K562 (cell line): Measurements from ENCODE around the gene TCFL5. TPM values are rescaled to one million over a fixed set of nuclear protein-coding genes. Genes with fewer than 3 reads are reported as not detected.

Experiments
- ARID2 ChIP-seq: fragments of 450-650 bp; IDR thresholded peaks from 2 replicates; pipeline ENCODE4 v1.6.1; 2017; ENCODE audit warnings: antibody characterized with exemption, mild to moderate bottlenecking
- CBX3 ChIP-seq, 2 experiments: IDR thresholded peaks; 1 replicate in 1 of 2; 2 replicates in 1 of 2; pipeline ENCODE4 v1.6.1; 2012; ENCODE audit warnings: inconsistent platforms in 2 of 2, low read length in 2 of 2, borderline replicate concordance in 1 of 2, control low read depth in 1 of 2
- DMBX1 ChIP-seq: fragments of 250-450 bp; sonication (Bioruptor Pico); IDR thresholded peaks from 2 replicates; pipeline ENCODE4 v1.8.0; 2022; ENCODE audit warnings: inconsistent platforms, mild to moderate bottlenecking, moderate library complexity, borderline replicate concordance
- SMARCA5 ChIP-seq: fragments of 450-650 bp; IDR thresholded peaks from 2 replicates; pipeline ENCODE4 v1.6.1; 2016
- SMARCB1 ChIP-seq: IDR thresholded peaks from 2 replicates; pipeline ENCODE4 v1.6.1; 2011; ENCODE audit warnings: improper control_type of control experiment, low read depth; ENCODE audit not compliant: insufficient read length
- ZNF407 ChIP-seq: fragments of 450-650 bp; IDR thresholded peaks from 2 replicates; pipeline ENCODE4 v1.6.1; 2016; ENCODE audit warnings: low read depth
- polyA plus RNA-seq, 8 experiments: library from polyadenylated mRNA; depleted of rRNA in 4 of 8; stranded (reverse) in 5 of 8; unstranded in 3 of 8; fragments of >200 nt; fragmentation: Nextera tagmentation in 2 of 8; fragmentation: Illumina TruSeq in 1 of 8; extraction: Ambion mirVana in 2 of 8; extraction: Trizol in 1 of 8; gene quantifications; 2 replicates each; pipeline versions ENCODE4 v1.2.1 to v1.2.3, GENCODE V29; 2011 to 2014; ENCODE audit warnings: inconsistent platforms in 1 of 8, missing spikeins in 1 of 8
- total RNA-seq, 7 experiments: library from RNA; depleted of rRNA in 6 of 7; stranded (reverse); fragments of >200 nt in 6 of 7; fragmentation: Illumina TruSeq in 2 of 7; extraction: Trizol in 2 of 7; gene quantifications; 2 replicates each; pipeline versions ENCODE4 v1.2.1 to v1.2.3, GENCODE V29; 2011 to 2021; ENCODE audit warnings: low replicate concordance in 1 of 7
- TF ChIP-seq, protein P1 (sequence below): fragments of 250-450 bp; sonication (Bioruptor Pico); IDR thresholded peaks from 2 replicates; pipeline ENCODE4 v1.8.0; 2021; ENCODE audit warnings: moderate library complexity, mild to moderate bottlenecking, inconsistent platforms
- TF ChIP-seq, protein P2 (sequence below): fragments of 250-450 bp; sonication (Bioruptor Pico); IDR thresholded peaks from 2 replicates; pipeline ENCODE4 v1.9.0; 2021; ENCODE audit warnings: mild to moderate bottlenecking, inconsistent platforms
- TF ChIP-seq, protein P3 (sequence below): fragments of 250-450 bp; sonication (Bioruptor Pico); IDR thresholded peaks from 2 replicates; pipeline ENCODE4 v1.5.0; 2021; ENCODE audit warnings: mild to moderate bottlenecking, moderate library complexity

Gene TCFL5
- total and polyA plus RNA-seq, 9 of the 15 experiments (the other 6 are each of a cell fraction or from before 2014, with no cell fraction given), result 1.00 to 12.6 (median 9.1) TPM

DNA sequence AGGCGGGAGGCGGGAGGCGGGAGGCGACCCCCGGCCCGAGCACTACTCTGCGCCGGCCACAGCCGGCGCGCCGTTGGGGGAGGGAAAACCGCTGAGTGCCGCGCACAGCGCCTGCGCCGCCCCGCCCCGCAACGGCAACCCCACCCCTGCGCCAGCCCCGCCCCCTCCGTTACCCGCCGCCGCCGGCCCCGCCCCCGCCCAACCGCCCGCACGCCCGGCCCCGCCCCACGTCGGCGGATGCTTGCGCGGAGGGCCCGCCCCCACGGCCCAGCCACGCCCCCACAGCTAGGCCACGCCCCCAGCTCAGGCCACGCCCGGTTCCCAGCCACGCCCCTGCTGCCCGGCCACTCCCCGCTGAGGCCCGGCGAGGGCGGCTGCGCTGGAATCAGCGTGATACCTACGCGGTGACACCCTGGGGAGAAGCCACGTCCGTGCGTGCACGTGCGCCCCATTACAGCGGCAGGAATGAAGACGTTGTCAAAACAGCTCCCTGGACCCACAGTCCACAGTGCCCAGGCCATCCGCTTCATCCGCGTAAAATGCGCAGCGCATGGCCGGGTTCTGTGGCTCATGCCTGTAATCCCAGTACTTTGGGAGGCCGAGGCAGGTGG, at the start of gene TCFL5 (continued):
- TF ChIP-seq ZNF407 (no peak), SMARCB1 (no peak), CBX3 (IDR thresholded peaks at IDR 0.05; ENCODE audit: borderline replicate concordance in 1 of 2, low read length in 2 of 2) (peak in 1 of 2 experiments; percentile 76; a peak in 1 of 3 replicates), SMARCA5 (no peak), ARID2 (no peak), DMBX1 (CRISPR knock-in tag) (no peak; the same call in 1 of the 2 replicates)
- TF ChIP-seq, protein P1, sequence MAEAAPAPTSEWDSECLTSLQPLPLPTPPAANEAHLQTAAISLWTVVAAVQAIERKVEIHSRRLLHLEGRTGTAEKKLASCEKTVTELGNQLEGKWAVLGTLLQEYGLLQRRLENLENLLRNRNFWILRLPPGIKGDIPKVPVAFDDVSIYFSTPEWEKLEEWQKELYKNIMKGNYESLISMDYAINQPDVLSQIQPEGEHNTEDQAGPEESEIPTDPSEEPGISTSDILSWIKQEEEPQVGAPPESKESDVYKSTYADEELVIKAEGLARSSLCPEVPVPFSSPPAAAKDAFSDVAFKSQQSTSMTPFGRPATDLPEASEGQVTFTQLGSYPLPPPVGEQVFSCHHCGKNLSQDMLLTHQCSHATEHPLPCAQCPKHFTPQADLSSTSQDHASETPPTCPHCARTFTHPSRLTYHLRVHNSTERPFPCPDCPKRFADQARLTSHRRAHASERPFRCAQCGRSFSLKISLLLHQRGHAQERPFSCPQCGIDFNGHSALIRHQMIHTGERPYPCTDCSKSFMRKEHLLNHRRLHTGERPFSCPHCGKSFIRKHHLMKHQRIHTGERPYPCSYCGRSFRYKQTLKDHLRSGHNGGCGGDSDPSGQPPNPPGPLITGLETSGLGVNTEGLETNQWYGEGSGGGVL (CRISPR knock-in tag), result no peak
- TF ChIP-seq, protein P2, sequence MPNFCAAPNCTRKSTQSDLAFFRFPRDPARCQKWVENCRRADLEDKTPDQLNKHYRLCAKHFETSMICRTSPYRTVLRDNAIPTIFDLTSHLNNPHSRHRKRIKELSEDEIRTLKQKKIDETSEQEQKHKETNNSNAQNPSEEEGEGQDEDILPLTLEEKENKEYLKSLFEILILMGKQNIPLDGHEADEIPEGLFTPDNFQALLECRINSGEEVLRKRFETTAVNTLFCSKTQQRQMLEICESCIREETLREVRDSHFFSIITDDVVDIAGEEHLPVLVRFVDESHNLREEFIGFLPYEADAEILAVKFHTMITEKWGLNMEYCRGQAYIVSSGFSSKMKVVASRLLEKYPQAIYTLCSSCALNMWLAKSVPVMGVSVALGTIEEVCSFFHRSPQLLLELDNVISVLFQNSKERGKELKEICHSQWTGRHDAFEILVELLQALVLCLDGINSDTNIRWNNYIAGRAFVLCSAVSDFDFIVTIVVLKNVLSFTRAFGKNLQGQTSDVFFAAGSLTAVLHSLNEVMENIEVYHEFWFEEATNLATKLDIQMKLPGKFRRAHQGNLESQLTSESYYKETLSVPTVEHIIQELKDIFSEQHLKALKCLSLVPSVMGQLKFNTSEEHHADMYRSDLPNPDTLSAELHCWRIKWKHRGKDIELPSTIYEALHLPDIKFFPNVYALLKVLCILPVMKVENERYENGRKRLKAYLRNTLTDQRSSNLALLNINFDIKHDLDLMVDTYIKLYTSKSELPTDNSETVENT (CRISPR knock-in tag), result peak; percentile 86; the same call in 1 of the 2 replicates
- TF ChIP-seq, protein P3, sequence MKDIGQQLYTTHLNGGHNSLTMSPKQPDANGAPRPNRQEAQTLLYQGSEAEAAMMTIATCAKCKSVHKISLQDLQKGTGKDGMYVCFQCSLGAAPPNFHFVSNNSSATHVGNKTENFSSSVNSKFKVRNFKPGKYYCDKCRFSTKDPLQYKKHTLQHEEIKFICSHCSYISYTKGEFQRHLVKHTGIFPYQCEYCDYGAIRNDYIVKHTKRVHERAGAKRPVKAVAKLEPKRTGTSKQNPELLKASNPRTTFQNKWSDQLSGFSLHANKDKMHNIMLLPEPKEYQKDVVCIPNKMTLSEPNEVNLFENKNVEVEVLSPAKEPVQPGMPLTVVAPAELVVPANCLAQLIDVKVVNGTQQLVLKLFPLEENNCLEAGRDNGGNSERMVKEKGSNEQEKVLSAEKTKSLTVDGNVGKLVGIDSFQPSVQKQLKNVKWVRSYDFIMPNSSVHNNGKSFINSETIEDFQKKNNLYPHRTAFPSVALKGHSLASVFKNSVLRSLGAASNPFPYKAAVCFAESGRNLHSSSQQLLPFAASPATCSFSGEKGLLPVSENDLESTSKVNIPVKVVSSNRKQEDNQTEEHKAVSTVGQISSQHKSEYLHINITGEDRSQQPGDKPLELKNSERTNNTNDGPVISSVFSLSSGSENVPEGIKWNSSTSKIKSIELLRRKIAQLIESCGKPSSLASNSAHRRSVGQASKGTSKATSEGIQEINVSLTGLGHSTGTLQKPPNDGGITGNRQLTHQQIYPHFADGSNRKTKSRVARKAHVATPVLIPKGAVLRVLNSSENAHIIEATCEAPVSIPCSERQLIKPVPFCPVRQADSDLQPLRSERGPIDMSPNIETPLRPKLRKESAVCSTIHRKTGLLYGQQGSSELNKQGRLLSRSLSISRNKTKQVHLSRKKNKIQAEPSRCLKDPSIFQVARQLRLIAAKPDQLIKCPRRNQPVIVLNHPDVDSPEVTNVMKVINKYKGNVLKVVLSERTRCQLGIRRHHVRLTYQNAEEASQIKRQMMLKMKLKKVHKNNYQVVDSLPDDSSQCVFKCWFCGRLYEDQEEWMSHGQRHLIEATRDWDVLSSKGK (CRISPR knock-in tag), result no peak
